ENCODE data around the gene ZNF608.
A peak's percentile ranks its signal among the peaks of the same experiment; 100 is the strongest.

Gene ZNF608

DNA sequence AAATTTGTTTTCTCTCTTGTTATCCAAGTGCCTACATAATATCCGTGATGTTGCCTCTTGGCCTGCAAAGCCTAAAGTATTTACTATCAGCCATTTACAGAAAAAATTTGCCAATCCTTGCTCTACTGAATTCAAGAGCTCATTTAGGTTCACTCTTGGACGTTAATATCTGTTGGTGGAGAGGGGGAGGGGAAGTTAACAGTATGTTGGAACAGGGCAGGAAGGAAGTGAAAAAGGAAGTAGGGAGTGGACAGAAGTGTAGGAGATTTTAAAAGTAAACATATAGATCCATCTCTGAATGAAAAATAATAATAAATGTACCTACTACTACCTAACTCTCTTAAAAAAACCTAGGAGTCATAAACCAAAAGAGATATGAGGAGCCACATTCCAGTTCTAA, 32.8 kb downstream of the ZNF608 start:
- no peak for DNase-seq

DNA sequence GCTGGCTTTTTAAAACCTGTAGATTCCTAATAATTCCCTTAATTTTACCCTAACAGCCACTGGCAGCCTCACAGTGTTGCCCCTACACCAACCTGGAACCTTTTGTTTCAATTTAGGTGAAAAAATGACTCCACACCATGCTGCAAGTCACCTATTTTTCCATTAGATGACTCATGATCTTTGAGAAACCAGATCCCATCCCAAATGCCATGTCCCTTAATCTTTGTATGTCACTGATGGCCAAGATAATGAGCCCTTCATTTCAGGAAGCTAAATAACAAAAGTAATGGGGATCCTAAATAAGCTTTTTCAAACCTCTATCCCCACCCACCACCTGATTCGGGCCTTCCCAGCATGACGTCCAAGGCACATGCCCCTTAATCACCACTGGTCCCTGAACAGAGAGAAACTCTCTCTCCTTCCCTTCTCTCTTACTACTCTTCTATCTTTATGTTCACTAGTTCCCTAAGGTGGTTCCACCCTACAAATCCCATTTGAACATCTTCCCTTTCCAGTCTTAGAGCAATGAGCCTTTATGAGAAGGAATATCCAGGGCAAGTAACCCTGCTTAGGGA, 33.6 kb downstream of the ZNF608 start:
- DNase-seq, result no peak

DNA sequence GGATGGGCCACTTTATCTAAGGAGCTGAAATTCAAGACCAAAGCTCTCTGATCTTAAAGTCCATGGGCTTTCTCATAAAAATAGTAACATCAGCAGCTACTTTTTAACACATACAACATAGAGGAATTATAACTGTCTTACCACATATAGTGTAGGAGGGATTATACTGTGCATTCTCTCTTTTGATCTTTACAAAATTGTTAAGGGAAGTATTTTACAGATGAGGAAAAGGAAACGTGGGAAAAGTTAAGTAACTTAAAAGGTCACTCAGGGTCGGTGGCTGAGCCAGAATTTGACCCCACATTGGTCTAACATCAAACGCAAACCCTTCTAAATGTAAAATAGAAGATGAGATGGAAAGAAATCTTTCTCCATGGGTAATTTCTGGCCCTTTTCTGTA, 38.4 kb downstream of the ZNF608 start:
- no peak for DNase-seq

DNA sequence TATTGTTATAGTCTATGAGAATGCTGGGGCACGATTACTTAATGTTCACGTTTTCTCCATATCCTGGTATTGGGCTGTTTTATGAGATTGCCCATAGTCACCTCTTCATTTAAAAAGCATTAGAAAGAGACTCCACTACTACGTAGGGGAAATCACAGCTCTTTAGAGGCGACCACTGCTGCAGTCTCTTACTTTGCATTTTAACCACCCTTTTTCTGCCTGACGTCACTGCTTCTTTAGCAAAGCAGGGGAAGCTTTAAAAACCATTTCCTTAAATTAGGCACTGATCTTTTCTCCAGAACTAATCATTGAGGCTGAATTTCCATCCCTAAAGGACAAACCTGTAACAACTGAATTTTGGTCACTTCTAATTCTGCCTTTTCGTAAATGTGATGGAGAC, 38.9 kb downstream of the ZNF608 start:
- DNase-seq, result no peak

DNA sequence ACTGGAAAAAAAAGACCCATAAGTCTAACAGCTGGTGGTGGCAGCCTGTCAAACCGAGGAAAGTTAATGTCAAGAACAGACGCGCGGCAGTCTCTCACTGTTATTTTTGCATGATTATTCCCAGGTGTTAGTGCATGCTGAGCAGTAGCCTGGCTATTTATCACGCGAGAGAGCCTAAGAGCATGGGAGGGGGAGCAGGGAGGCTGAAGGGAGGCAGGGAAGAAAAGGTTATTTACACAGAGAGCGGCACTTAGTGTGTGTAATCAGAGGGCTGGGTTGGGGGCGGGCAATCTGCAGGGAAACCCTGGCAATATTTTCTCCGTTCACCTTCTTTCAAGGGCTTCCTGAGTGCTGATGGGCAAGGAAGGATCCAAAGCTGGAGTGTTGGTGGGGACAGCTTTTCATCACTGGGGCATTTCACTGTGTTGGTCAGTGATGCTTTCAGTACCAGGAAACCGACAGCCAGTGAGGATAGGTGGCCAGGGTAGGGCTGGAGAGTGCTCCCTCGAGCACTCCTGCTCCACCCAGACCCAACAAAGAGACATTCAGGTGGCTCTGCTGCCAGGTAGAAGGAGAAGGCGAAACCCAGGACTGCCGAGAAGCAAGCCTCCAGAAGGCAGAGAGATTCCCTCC, 39.6 kb downstream of the ZNF608 start:
- peak; percentile 39 for DNase-seq

DNA sequence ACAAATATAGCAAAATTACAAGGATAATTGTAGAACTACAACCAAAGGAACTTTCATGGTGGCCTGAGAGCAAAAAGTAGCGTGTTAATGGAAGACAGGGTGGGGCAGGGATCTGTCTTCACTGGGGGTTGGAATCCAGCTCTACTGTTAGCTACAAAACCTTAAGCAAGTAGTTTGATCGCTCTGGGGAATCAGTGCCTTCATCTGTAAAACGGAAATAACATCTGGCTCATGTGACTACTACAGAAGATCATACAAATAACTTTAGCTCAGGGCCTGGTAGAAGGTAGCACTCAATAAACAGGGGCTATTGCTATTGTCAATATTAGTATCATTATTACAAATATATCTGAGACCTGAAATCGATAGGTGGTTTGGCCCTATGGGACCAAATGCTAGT, 40.4 kb downstream of the ZNF608 start:
- no peak for DNase-seq

DNA sequence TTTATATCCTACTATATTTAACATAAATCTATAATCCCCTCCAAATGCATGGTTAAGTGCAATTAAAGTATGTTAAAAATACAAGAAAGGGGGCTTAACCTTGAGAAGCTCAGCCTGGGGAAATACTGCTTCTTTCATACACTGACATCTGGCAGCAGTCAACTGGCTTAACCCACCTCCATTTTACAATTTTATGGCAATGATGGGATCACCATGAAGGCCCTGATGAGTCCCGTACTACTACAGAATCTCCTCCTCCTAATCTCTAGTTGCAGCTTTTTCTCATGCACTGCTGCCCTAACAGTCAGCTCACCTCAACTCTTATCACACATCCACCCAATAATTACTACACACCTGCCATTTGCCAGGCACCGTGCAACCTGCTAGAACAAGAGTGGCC, 40.9 kb downstream of the ZNF608 start:
- DNase-seq, result no peak

DNA sequence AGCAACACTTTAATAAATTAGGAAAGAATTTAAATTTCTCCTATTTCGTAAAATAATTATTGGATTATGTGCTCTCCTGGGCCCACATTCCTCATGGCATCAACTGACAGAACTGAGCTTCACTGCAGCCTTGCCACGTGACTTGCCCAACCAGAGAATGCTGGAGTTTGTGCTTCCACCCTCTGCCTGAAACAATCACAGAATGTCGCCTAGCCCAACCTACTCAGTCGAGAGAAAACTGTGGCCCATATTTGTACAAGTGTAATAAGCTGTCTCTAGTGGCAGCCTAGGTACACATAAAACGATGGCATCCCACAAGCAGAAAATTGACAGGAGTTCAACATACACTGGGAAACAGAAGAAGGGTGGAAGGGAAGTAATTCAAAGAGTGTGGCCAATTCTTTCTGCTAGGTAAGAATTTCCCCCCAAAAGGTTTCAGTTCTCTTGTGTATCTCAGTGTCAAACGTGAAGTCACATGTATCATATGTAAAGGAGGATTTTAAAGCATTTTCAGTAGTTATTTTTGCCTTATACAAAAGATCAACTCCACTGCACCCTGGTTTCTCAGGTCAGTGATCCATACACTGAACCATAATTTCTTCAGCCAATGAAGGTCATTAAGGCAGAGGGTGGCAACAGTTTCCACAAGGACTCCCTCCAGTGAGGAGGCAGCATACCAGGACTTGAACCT, 41.7 kb downstream of the ZNF608 start:
- peak; percentile 6 for DNase-seq

DNA sequence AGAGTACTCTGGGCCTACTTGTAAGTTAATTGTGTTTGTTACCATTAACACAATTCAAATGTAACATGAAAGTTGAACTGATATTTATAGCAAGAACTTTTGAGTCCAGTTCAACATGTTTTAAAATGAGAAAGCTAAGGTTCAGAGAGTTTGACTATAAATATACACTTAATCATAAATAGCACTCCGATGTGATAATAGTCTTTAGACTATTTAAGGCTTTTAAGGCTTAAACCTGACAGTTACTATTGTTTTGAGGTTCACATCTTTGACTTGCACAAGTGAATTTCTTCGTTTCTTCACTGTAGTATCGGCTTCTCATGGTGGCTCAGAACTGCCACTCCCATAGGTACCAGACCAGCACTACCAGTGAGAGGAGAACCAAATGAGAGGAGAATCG, 42.4 kb downstream of the ZNF608 start:
- no peak for DNase-seq

DNA sequence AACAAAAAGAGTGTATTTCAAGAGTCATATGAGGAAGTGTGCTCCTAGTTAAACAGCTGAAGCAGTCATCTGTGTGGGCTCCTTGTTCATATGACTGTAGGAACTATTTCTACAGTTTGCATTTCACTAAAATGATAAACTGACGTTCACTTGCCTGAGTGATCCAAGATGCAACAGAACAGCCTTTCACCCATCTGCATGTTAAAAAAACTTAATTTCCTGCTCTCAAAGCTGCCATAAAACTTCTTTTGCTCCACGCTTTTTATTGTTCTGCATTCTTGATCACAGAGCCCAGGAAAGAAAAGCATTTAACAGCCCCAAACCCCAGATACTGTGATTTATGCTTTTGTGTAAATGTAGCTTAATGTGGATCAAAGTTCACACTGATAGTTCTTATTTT, 43.9 kb downstream of the ZNF608 start:
- no peak for DNase-seq

DNA sequence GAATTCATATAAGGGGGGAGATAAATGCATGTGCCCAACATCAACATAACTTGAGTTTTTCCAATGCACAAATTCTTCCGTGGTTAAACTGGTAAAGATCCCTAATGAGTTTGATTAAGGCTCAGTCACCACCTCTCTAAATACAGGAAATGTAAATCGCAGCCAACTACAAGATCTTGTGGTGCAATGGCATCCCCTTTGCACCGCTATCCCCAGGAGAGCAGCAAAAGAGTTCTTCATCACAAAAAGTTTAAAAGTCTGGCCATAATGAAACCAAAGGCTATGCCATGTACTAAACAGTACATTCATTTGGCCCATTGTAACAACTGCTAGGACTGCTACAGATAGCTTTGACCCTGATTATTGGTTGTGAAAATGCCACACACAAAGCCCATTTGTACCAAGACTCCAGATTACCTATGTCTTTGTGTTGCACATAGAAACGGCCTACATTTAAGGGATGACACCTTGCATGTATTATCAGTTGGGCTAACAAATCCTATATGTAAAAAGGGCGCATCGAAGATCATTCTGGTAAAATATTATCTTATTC, 44.5 kb downstream of the ZNF608 start:
- no peak for DNase-seq

DNA sequence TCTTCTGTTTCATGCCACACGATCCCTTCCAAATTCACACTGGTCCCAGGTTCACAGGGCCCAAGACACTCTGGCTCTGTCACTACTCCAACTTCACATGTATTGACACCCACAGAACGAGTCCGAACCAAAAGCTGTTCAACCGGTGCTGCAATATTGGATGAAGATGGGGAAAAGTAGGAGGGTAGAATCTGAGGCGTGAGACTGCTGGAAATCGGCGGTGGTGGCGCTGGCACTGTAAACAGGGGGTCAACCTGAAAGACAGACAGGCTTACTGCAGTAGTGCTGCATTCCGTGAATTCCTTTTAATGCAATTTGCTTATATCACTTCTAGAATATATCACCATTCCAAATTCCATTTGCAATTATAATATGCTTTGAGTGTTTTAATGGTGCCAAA, 45.4 kb downstream of the ZNF608 start:
- no peak for DNase-seq

DNA sequence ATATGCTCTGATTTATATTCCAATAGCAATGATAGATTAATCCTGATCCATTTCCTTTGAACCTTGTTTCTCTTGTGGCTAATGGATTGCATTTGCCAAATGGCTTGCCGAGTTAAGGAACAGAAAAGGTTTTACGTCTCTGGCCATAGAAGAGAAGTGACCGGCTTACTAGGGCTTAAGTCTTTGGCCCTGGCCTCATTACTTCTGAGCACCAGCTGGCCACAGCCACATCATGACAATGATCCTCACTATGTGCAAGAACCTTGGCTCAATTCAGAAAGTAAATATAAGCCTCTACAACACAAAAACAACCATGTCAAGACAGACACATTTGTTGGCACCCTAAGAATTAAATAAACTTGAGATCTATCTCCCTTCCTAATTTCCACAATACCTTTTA, 46.1 kb downstream of the ZNF608 start:
- DNase-seq, result no peak

DNA sequence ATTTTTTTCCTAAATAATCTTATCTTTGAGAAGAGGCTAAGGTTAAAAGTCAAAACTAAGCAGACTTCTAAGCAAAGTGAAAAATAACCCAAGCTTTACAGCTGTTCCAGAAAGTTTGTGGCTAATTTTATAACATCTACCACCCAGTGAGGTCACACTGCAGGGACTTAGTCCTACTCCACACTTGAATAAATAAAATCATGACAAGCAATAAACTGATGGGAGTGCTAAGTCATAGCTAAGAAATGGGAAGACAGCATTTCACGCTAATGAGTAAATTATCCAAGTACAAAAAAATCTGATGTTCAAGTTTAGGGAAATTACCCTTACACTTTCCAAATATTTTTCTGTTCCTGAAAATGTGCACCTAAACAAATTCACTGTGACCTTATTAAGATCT, 47.7 kb downstream of the ZNF608 start:
- no peak for DNase-seq

DNA sequence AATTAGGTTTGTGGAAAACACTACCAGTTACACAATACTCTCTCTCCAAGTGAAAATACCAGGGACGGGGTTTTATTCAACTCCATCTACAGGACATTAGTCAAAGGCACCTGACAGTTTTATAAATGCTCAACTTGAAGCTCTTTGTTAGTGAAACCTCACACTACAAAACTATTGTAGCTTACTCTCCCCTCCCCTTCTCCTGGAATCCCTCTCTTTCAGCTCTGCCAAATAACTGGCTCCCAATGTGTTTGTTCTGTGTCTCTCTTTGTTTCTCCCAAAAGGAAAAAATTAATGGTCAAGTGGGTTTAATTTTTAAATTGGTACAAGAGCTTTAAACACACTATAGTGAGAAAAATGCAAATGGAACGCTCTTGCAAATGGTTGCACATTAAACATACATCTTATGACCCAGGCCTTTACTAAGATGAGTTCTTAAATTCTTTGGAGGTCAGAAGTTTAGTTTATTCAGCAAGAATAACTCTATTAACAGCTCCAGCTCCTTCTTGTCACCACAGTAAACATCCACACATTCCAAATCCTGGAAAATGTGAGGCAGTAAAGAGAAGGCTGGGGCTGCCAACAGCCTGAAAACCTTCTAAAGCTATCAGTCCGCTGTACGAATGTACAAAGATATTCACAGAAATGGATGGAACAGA, 48.4 kb downstream of the ZNF608 start:
- no peak for DNase-seq

DNA sequence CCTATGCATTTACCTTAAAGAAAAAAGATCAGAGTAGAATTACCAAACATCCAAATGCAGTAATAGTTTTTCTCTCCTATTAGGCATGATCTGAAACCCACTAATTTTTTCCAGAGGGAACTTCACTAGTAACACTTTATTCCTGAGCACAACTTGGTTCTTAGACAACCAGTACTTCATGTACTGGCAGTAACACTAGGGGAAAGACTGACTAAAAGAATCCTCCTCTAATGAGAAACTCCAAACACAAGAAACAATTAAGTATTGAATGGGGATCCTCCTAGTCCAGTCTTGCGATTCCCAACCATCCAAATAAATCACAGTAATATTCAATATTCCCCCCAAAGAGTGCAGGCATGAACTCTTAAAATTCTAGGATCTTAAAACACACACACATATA, 48.9 kb downstream of the ZNF608 start:
- no peak for DNase-seq

DNA sequence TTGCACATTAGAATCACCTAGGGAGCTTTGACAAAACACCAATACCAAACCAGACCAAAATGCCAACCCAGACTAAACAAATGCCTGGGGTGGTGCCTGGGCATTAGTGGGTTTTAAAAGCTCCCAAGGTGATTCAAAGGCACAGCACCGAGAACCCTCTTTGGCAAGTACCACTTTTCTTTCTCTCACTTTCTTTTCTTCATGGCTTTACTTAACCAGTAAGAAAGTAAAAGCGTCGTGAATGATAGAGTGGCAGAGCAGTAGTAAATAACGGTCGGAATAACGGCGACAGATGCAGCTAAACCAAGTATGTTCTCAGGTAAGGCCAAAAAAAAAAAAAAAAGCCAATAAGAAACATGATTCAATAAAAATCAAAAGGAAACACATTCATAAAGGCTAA, 49.5 kb downstream of the ZNF608 start:
- DNase-seq, result no peak

Measured in NCI-H1092 (cell line).